WTC11 (cell line): ENCODE data around the gene SPECC1L. TPM values are rescaled to one million over a fixed set of nuclear protein-coding genes. Genes with fewer than 3 reads are reported as not detected.
"Not testable (repeated sequence)": the region's sequence is repeated elsewhere in the genome, so short reads cannot be mapped to it uniquely, and the experiment has no call there.

Experiments
- ATAC-seq: fragments of 200-7000 bp; cut with Tn5 transposase; 2 replicates; pipeline ENCODE4 v1.10.0; 2021; ENCODE audit warnings: mild to moderate bottlenecking, moderate library complexity
- CTCF ChIA-PET: fragments of 300-600 bp; sonication (Branson Sonifier 250); formaldehyde crosslinking; loops from one replicate; lab custom pipeline; 2021; ENCODE audit warnings: antibody characterized with exemption; lab: Charles Lee
- POLR2A ChIA-PET: fragments of 350-600 bp; sonication (Branson Sonifier 250); formaldehyde crosslinking; loops from one replicate; lab custom pipeline; 2021; ENCODE audit warnings: antibody characterized with exemption; lab: Charles Lee
- DNase-seq: peaks from one replicate; pipeline ENCODE4 v3.0.0; 2021; ENCODE audit warnings: low spot score
- H3K27ac Mint-ChIP-seq: 2 replicates; pipeline ENCODE4 v1.8.0; 2021; ENCODE audit warnings: mixed read lengths
- H3K27me3 Mint-ChIP-seq: 2 replicates; pipeline ENCODE4 v1.8.0; 2021; ENCODE audit warnings: low read depth, mild to moderate bottlenecking, moderate library complexity, mixed read lengths
- H3K36me3 Mint-ChIP-seq: 2 replicates; pipeline ENCODE4 v1.8.0; 2021; ENCODE audit warnings: mixed read lengths
- H3K4me1 Mint-ChIP-seq: 2 replicates; pipeline ENCODE4 v1.8.0; 2022; ENCODE audit warnings: mixed read lengths
- H3K4me3 Mint-ChIP-seq: 2 replicates; pipeline ENCODE4 v1.8.0; 2021; ENCODE audit warnings: mild to moderate bottlenecking, moderate library complexity, mixed read lengths
- H3K9me3 Mint-ChIP-seq: 2 replicates; pipeline ENCODE4 v1.8.0; 2021; ENCODE audit warnings: mixed read lengths
- CREM ChIP-seq: sonication (generic); formaldehyde crosslinking; IDR thresholded peaks from 2 replicates; pipeline ENCODE4 v1.8.1; 2022; ENCODE audit warnings: mild to moderate bottlenecking, missing genetic modification reagents, moderate library complexity
- FOXJ3 ChIP-seq: sonication (generic); formaldehyde crosslinking; IDR thresholded peaks from 2 replicates; pipeline ENCODE4 v1.9.0; 2021; ENCODE audit warnings: missing genetic modification reagents, mild to moderate bottlenecking, borderline replicate concordance
- FOXK1 ChIP-seq: sonication (generic); formaldehyde crosslinking; IDR thresholded peaks from 2 replicates; pipeline ENCODE4 v1.8.0; 2022; ENCODE audit warnings: mild to moderate bottlenecking, moderate library complexity, missing genetic modification reagents
- IRF2 ChIP-seq: sonication (generic); formaldehyde crosslinking; IDR thresholded peaks from 2 replicates; pipeline ENCODE4 v1.8.0; 2022; ENCODE audit warnings: low read depth, missing genetic modification reagents, borderline replicate concordance
- KAT7 ChIP-seq: sonication (generic); formaldehyde crosslinking; IDR thresholded peaks from 2 replicates; pipeline ENCODE4 v1.8.1; 2023; ENCODE audit warnings: missing genetic modification reagents, mild to moderate bottlenecking, borderline replicate concordance
- MXD4 ChIP-seq: fragments of 250-450 bp; sonication (Bioruptor Pico); IDR thresholded peaks from 2 replicates; pipeline ENCODE4 v1.8.0; 2021; ENCODE audit warnings: mild to moderate bottlenecking, moderate library complexity, borderline replicate concordance
- NFATC4 ChIP-seq: fragments of 250-450 bp; sonication (Bioruptor Pico); IDR thresholded peaks from 2 replicates; pipeline ENCODE4 v1.9.0; 2021; ENCODE audit warnings: mild to moderate bottlenecking
- NR2C2 ChIP-seq: sonication (generic); formaldehyde crosslinking; IDR thresholded peaks from 2 replicates; pipeline ENCODE4 v1.8.0; 2022; ENCODE audit warnings: mild to moderate bottlenecking, missing genetic modification reagents
- TCF7 ChIP-seq: sonication (generic); formaldehyde crosslinking; IDR thresholded peaks from 2 replicates; pipeline ENCODE4 v1.8.0; 2022; ENCODE audit warnings: mild to moderate bottlenecking, low read depth, missing genetic modification reagents, moderate library complexity
- ZNF219 ChIP-seq: sonication (generic); formaldehyde crosslinking; IDR thresholded peaks from 2 replicates; pipeline ENCODE4 v1.8.0; 2023; ENCODE audit warnings: missing genetic modification reagents, mild to moderate bottlenecking, borderline replicate concordance
- ZNF396 ChIP-seq: fragments of 250-450 bp; sonication (Bioruptor Pico); IDR thresholded peaks from 2 replicates; pipeline ENCODE4 v1.8.0; 2021; ENCODE audit warnings: mild to moderate bottlenecking, moderate library complexity, borderline replicate concordance
- total RNA-seq: library from RNA; stranded (reverse); gene quantifications from 3 replicates; pipeline ENCODE4 v1.2.3, GENCODE V29; 2021
- TF ChIP-seq, protein P1 (sequence below): sonication (generic); formaldehyde crosslinking; IDR thresholded peaks from 2 replicates; pipeline ENCODE4 v1.8.1; 2023; ENCODE audit warnings: mild to moderate bottlenecking, missing genetic modification reagents, moderate library complexity
- TF ChIP-seq, protein P2 (sequence below): sonication (generic); formaldehyde crosslinking; IDR thresholded peaks from 2 replicates; pipeline ENCODE4 v1.8.1; 2022; ENCODE audit warnings: low read depth, missing genetic modification reagents, borderline replicate concordance
- TF ChIP-seq, protein P3 (sequence below): sonication (generic); formaldehyde crosslinking; conservative IDR thresholded peaks from 2 replicates; pipeline ENCODE4 v1.8.1; 2023; ENCODE audit warnings: mild to moderate bottlenecking, low read depth, missing genetic modification reagents, moderate library complexity
- TF ChIP-seq, protein P4 (sequence below): sonication (generic); formaldehyde crosslinking; IDR thresholded peaks from 2 replicates; pipeline ENCODE4 v1.8.0; 2023; ENCODE audit warnings: missing genetic modification reagents, mild to moderate bottlenecking, borderline replicate concordance
- TF ChIP-seq, protein P5 (sequence below): sonication (generic); formaldehyde crosslinking; IDR thresholded peaks from 2 replicates; pipeline ENCODE4 v1.8.0; 2022; ENCODE audit warnings: mild to moderate bottlenecking, missing genetic modification reagents
- TF ChIP-seq, protein P6 (sequence below): fragments of 200-600 bp; IDR thresholded peaks from 2 replicates; pipeline ENCODE4 v1.8.0; 2022; ENCODE audit warnings: antibody characterized with exemption

The SPECC1L gene
- total RNA-seq, 1 experiment from 2014 or later: 44.6 TPM

DNA sequence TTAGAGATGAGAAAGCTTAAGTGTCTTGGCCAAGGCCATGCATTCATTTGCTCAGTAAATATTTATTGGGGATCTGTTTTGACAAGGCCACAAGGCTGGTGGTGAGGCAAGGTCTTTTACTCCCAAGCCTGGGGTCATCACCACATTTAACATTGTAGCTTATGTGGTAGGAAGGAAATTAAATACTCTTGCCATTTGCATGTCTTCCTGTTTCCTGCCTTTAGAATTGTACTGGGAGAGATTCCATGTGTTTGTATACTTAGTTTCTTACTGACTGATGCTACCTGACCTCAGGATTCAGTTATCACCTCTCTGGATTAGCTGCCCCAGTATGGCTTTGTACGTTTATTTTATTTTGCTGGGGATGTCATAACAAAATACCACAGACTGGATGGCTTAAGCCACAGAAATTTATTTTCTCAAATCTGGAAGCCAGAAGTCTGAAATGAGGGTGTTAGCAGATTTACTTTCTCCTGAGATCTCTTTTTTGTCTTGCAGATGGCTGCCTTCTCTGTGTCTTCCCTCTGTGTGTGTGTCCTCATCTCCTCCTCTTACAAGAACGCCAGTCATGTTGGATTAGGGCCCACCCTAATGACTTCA, 44.8 kb downstream of the SPECC1L start:
- Mint-ChIP-seq H3K36me3 (peaks cover 51% of the 10 kb centered on the region), H3K4me1 (peaks cover 17% of the 10 kb centered on the region), H3K27ac (peak overlapping the region; percentile 83), H3K27me3 (no peaks in the 10 kb centered on the region), H3K4me3 (no peak overlapping the region), H3K9me3 (peaks cover 9% of the 10 kb centered on the region; the same call in 1 of the 2 replicates)
- POLR2A ChIA-PET: no interaction called here
- CTCF ChIA-PET: no interaction called here
- no peak for TF ChIP-seq NFATC4
- TF ChIP-seq, protein P1, sequence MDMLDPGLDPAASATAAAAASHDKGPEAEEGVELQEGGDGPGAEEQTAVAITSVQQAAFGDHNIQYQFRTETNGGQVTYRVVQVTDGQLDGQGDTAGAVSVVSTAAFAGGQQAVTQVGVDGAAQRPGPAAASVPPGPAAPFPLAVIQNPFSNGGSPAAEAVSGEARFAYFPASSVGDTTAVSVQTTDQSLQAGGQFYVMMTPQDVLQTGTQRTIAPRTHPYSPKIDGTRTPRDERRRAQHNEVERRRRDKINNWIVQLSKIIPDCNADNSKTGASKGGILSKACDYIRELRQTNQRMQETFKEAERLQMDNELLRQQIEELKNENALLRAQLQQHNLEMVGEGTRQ (CRISPR knock-in tag): no peak
- TF ChIP-seq, protein P2, sequence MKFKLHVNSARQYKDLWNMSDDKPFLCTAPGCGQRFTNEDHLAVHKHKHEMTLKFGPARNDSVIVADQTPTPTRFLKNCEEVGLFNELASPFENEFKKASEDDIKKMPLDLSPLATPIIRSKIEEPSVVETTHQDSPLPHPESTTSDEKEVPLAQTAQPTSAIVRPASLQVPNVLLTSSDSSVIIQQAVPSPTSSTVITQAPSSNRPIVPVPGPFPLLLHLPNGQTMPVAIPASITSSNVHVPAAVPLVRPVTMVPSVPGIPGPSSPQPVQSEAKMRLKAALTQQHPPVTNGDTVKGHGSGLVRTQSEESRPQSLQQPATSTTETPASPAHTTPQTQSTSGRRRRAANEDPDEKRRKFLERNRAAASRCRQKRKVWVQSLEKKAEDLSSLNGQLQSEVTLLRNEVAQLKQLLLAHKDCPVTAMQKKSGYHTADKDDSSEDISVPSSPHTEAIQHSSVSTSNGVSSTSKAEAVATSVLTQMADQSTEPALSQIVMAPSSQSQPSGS (CRISPR knock-in tag): no peak
- TF ChIP-seq FOXK1 (CRISPR knock-in tag): no peak
- no peak for TF ChIP-seq FOXJ3 (CRISPR knock-in tag)
- TF ChIP-seq, protein P3, sequence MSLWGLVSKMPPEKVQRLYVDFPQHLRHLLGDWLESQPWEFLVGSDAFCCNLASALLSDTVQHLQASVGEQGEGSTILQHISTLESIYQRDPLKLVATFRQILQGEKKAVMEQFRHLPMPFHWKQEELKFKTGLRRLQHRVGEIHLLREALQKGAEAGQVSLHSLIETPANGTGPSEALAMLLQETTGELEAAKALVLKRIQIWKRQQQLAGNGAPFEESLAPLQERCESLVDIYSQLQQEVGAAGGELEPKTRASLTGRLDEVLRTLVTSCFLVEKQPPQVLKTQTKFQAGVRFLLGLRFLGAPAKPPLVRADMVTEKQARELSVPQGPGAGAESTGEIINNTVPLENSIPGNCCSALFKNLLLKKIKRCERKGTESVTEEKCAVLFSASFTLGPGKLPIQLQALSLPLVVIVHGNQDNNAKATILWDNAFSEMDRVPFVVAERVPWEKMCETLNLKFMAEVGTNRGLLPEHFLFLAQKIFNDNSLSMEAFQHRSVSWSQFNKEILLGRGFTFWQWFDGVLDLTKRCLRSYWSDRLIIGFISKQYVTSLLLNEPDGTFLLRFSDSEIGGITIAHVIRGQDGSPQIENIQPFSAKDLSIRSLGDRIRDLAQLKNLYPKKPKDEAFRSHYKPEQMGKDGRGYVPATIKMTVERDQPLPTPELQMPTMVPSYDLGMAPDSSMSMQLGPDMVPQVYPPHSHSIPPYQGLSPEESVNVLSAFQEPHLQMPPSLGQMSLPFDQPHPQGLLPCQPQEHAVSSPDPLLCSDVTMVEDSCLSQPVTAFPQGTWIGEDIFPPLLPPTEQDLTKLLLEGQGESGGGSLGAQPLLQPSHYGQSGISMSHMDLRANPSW: no peak
- no peak for TF ChIP-seq ZNF219 (CRISPR knock-in tag)
- TF ChIP-seq IRF2: no peak
- no peak for TF ChIP-seq NR2C2 (CRISPR knock-in tag)
- no peak for TF ChIP-seq TCF7 (CRISPR knock-in tag)
- no peak for TF ChIP-seq ZNF396 (CRISPR knock-in tag)
- DNase-seq (no peak), ATAC-seq (no peak)

DNA sequence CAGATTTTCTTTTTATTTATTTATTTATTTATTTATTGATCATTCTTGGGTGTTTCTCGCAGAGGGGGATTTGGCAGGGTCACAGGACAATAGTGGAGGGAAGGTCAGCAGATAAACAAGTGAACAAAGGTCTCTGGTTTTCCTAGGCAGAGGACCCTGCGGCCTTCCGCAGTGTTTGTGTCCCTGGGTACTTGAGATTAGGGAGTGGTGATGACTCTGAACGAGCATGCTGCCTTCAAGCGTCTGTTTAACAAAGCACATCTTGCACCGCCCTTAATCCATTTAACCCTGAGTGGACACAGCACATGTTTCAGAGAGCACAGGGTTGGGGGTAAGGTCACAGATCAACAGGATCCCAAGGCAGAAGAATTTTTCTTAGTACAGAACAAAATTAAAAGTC, 45.6 kb downstream of the SPECC1L start:
- H3K4me3 Mint-ChIP-seq, CTCF ChIA-PET, H3K9me3 Mint-ChIP-seq: not testable (repeated sequence)

DNA sequence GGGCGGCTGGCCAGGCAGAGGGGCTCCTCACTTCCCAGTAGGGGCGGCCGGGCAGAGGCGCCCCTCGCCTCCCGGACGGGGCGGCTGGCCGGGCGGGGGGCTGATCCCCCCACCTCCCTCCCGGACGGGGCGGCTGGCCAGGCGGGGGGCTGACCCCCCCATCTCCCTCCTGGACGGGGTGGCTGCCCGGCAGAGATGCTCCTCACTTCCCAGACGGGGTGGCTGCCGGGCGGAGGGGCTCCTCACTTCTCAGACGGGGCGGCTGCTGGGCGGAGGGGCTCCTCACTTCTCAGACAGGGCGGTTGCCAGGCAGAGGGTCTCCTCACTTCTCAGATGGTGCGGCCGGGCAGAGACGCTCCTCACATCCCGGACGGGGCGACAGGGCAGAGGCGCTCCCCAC, 46.9 kb downstream of the SPECC1L start:
- H3K27ac Mint-ChIP-seq, H3K4me3 Mint-ChIP-seq, H3K27me3 Mint-ChIP-seq, CTCF ChIA-PET, ATAC-seq, H3K9me3 Mint-ChIP-seq, DNase-seq, POLR2A ChIA-PET: not testable (repeated sequence)
- Mint-ChIP-seq H3K36me3 (peaks cover 66% of the 10 kb centered on the region), H3K4me1 (peaks cover 14% of the 10 kb centered on the region)

More for the DNA sequence above, 45.6 kb downstream of the SPECC1L start:
- POLR2A ChIA-PET, H3K27me3 Mint-ChIP-seq, H3K27ac Mint-ChIP-seq, DNase-seq, ATAC-seq: not testable (repeated sequence)
- peaks cover 14% of the 10 kb centered on the region for H3K4me1 Mint-ChIP-seq
- H3K36me3 Mint-ChIP-seq: peaks cover 55% of the 10 kb centered on the region

DNA sequence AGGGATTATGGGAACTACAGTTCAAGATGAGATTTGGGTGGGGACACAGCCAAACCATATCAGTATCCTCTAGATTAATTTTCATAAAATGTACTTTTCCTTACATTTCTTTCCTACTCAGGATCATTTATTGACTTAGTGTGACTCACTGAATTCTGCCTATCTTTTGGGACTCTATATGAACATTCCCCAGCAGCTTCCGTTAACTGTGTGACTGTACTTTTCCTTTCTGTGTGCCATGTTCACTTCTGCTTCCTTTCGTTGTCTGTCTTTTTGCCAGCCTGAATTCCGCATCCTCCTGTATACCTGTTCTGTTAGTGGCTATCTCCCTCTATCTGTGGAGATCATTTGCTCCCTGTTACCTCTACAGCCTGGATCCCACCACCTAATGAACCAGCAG, 48.8 kb downstream of the SPECC1L start:
- no peak for DNase-seq
- Mint-ChIP-seq H3K4me1 (peaks cover 14% of the 10 kb centered on the region), H3K36me3 (peaks cover 55% of the 10 kb centered on the region), H3K9me3 (peaks cover 9% of the 10 kb centered on the region; the same call in 1 of the 2 replicates), H3K27ac (no peak overlapping the region), H3K27me3 (no peaks in the 10 kb centered on the region), H3K4me3 (no peak overlapping the region)
- no peak for ATAC-seq
- TF ChIP-seq, protein P4, sequence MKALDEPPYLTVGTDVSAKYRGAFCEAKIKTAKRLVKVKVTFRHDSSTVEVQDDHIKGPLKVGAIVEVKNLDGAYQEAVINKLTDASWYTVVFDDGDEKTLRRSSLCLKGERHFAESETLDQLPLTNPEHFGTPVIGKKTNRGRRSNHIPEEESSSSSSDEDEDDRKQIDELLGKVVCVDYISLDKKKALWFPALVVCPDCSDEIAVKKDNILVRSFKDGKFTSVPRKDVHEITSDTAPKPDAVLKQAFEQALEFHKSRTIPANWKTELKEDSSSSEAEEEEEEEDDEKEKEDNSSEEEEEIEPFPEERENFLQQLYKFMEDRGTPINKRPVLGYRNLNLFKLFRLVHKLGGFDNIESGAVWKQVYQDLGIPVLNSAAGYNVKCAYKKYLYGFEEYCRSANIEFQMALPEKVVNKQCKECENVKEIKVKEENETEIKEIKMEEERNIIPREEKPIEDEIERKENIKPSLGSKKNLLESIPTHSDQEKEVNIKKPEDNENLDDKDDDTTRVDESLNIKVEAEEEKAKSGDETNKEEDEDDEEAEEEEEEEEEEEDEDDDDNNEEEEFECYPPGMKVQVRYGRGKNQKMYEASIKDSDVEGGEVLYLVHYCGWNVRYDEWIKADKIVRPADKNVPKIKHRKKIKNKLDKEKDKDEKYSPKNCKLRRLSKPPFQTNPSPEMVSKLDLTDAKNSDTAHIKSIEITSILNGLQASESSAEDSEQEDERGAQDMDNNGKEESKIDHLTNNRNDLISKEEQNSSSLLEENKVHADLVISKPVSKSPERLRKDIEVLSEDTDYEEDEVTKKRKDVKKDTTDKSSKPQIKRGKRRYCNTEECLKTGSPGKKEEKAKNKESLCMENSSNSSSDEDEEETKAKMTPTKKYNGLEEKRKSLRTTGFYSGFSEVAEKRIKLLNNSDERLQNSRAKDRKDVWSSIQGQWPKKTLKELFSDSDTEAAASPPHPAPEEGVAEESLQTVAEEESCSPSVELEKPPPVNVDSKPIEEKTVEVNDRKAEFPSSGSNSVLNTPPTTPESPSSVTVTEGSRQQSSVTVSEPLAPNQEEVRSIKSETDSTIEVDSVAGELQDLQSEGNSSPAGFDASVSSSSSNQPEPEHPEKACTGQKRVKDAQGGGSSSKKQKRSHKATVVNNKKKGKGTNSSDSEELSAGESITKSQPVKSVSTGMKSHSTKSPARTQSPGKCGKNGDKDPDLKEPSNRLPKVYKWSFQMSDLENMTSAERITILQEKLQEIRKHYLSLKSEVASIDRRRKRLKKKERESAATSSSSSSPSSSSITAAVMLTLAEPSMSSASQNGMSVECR: no peak
- TF ChIP-seq, protein P5, sequence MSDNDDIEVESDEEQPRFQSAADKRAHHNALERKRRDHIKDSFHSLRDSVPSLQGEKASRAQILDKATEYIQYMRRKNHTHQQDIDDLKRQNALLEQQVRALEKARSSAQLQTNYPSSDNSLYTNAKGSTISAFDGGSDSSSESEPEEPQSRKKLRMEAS (CRISPR knock-in tag): no peak
- TF ChIP-seq, protein P6, sequence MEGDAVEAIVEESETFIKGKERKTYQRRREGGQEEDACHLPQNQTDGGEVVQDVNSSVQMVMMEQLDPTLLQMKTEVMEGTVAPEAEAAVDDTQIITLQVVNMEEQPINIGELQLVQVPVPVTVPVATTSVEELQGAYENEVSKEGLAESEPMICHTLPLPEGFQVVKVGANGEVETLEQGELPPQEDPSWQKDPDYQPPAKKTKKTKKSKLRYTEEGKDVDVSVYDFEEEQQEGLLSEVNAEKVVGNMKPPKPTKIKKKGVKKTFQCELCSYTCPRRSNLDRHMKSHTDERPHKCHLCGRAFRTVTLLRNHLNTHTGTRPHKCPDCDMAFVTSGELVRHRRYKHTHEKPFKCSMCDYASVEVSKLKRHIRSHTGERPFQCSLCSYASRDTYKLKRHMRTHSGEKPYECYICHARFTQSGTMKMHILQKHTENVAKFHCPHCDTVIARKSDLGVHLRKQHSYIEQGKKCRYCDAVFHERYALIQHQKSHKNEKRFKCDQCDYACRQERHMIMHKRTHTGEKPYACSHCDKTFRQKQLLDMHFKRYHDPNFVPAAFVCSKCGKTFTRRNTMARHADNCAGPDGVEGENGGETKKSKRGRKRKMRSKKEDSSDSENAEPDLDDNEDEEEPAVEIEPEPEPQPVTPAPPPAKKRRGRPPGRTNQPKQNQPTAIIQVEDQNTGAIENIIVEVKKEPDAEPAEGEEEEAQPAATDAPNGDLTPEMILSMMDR: no peak
- TF ChIP-seq KAT7 (CRISPR knock-in tag) (no peak), MXD4 (no peak), CREM (no peak)
- POLR2A ChIA-PET: no interaction called here
- CTCF ChIA-PET: no interaction called here
